HepG2 (cell line): Measurements from ENCODE around the gene RPLP2. TPM values are rescaled to one million over a fixed set of nuclear protein-coding genes. Genes with fewer than 3 reads are reported as not detected.

ENCODE experiments used
- ASH2L ChIP-seq: fragments of 300-600, 200-600 bp; sonication (generic); IDR thresholded peaks from 2 replicates; pipeline ENCODE4 v1.7.0; 2017; ENCODE audit warnings: low read depth, mild to moderate bottlenecking, moderate library complexity, mixed read lengths, low read length; ENCODE audit not compliant: insufficient read length
- BCL6 ChIP-seq: IDR thresholded peaks from 2 replicates; pipeline ENCODE4 v1.6.1; 2016; ENCODE audit warnings: missing genetic modification reagents, missing compliant biosample characterization
- CREB1 ChIP-seq, 2 experiments: fragments of 450-650 bp in 1 of 2; IDR thresholded peaks; 2 replicates each; pipeline ENCODE4 v1.6.1; 2016 to 2017; ENCODE audit warnings: control low read depth in 1 of 2, mild to moderate bottlenecking in 1 of 2, missing compliant biosample characterization in 1 of 2, missing genetic modification characterization in 1 of 2
- ELF4 ChIP-seq: sonication (generic); formaldehyde crosslinking; IDR thresholded peaks from 2 replicates; pipeline ENCODE4 v1.5.0; 2020; ENCODE audit warnings: missing genetic modification reagents, mild to moderate bottlenecking, moderate library complexity, borderline replicate concordance
- GPBP1L1 ChIP-seq: sonication (generic); formaldehyde crosslinking; IDR thresholded peaks from 2 replicates; pipeline ENCODE4 v1.5.0; 2020; ENCODE audit warnings: mild to moderate bottlenecking, missing genetic modification reagents
- HOMEZ ChIP-seq: IDR thresholded peaks from 2 replicates; pipeline ENCODE4 v1.6.1; 2016; ENCODE audit warnings: low read depth
- ISX ChIP-seq: sonication (generic); formaldehyde crosslinking; conservative IDR thresholded peaks from 2 replicates; pipeline ENCODE4 v1.5.0; 2020; ENCODE audit warnings: missing genetic modification reagents
- POLR2A ChIP-seq, 2 experiments: IDR thresholded peaks; 2 replicates each; pipeline ENCODE4 v1.6.1; 2011; ENCODE audit warnings: low read depth in 2 of 2, low read length in 2 of 2, mild to moderate bottlenecking in 1 of 2, moderate library complexity in 1 of 2; ENCODE audit not compliant: insufficient read depth in 1 of 2
- RFX3 ChIP-seq: IDR thresholded peaks from 2 replicates; pipeline ENCODE4 v1.6.1; 2016; ENCODE audit warnings: missing biosample characterization, missing genetic modification reagents
- SMAD3 ChIP-seq: sonication (generic); formaldehyde crosslinking; IDR thresholded peaks from 2 replicates; pipeline ENCODE4 v1.4.0; 2020; ENCODE audit warnings: missing genetic modification reagents
- SOX6 ChIP-seq, 2 experiments: fragments of 450-650 bp in 1 of 2; sonication (generic) in 1 of 2; formaldehyde crosslinking in 1 of 2; IDR thresholded peaks; 2 replicates each; pipeline versions ENCODE4 v1.4.0 to v1.6.1; 2017 to 2020; ENCODE audit warnings: antibody characterized with exemption in 1 of 2, mild to moderate bottlenecking in 1 of 2, missing genetic modification reagents in 1 of 2
- SRSF1 ChIP-seq: fragments of 200-400 bp; formaldehyde crosslinking; optimal IDR thresholded peaks from 2 replicates; pipeline ENCODE3; 2017; ENCODE audit warnings: mild to moderate bottlenecking, low read depth, low read length, moderate library complexity
- TBP ChIP-seq: sonication (generic); formaldehyde crosslinking; IDR thresholded peaks from 2 replicates; pipeline ENCODE4 v1.5.0; 2020; ENCODE audit warnings: missing genetic modification reagents
- TBX2 ChIP-seq: sonication (generic); formaldehyde crosslinking; IDR thresholded peaks from 2 replicates; pipeline ENCODE4 v1.5.0; 2020; ENCODE audit warnings: missing genetic modification reagents, mild to moderate bottlenecking, borderline replicate concordance
- THYN1 ChIP-seq: sonication (generic); formaldehyde crosslinking; IDR thresholded peaks from 2 replicates; pipeline ENCODE4 v1.8.1; 2023; ENCODE audit warnings: low read depth, mild to moderate bottlenecking, moderate library complexity, missing genetic modification reagents, borderline replicate concordance
- ZFP90 ChIP-seq: sonication (generic); formaldehyde crosslinking; IDR thresholded peaks from 2 replicates; pipeline ENCODE4 v1.8.0; 2022; ENCODE audit warnings: missing genetic modification reagents, mild to moderate bottlenecking, inconsistent platforms, borderline replicate concordance
- ZNF556 ChIP-seq: sonication (generic); formaldehyde crosslinking; IDR thresholded peaks from 2 replicates; pipeline ENCODE4 v1.4.0; 2020; ENCODE audit warnings: mild to moderate bottlenecking, missing genetic modification reagents, borderline replicate concordance
- ZNF564 ChIP-seq: sonication (generic); formaldehyde crosslinking; IDR thresholded peaks from 2 replicates; pipeline ENCODE4 v1.8.1; 2023; ENCODE audit warnings: mild to moderate bottlenecking, missing genetic modification reagents
- ZNF772 ChIP-seq: sonication (generic); formaldehyde crosslinking; IDR thresholded peaks from 2 replicates; pipeline ENCODE4 v1.5.0; 2020; ENCODE audit warnings: mild to moderate bottlenecking, missing genetic modification reagents
- ZNF841 ChIP-seq: sonication (generic); formaldehyde crosslinking; IDR thresholded peaks from 2 replicates; pipeline ENCODE4 v1.8.1; 2023; ENCODE audit warnings: missing genetic modification reagents, borderline replicate concordance
- polyA plus RNA-seq, 8 experiments: library from polyadenylated mRNA; depleted of rRNA in 3 of 8; stranded (reverse) in 7 of 8; unstranded in 1 of 8; fragments of >200 nt; fragmentation: Illumina TruSeq in 4 of 8; extraction: Trizol in 4 of 8; gene quantifications; 2 replicates each; pipeline versions ENCODE4 v1.2.1 to v1.2.3, GENCODE V29; 2011 to 2016; ENCODE audit warnings: low read depth in 4 of 8, missing spikeins in 1 of 8, mixed read lengths in 1 of 8; ENCODE audit not compliant: insufficient read depth in 1 of 8
- total RNA-seq, 5 experiments: library from RNA; depleted of rRNA; stranded (reverse); fragments of >200 nt; fragmentation: Illumina TruSeq; extraction: Trizol; gene quantifications; 2 replicates each; pipeline ENCODE4 v1.2.3, GENCODE V29; 2016; ENCODE audit warnings: low read depth in 1 of 5
- TF ChIP-seq, protein P1 (sequence below): sonication (generic); formaldehyde crosslinking; IDR thresholded peaks from 2 replicates; pipeline ENCODE4 v1.8.0; 2022; ENCODE audit warnings: missing genetic modification reagents, mild to moderate bottlenecking, borderline replicate concordance
- TF ChIP-seq, protein P2 (sequence below): sonication (generic); formaldehyde crosslinking; IDR thresholded peaks from 2 replicates; pipeline ENCODE4 v1.9.0; 2022; ENCODE audit warnings: low read depth, missing genetic modification reagents

RPLP2 gene
- total and polyA plus RNA-seq, 2 of the 13 experiments (the other 11 are each of a cell fraction or from before 2014, with no cell fraction given) = 978 to 2,106 TPM

- TF ChIP-seq ZNF556 (peak; percentile 54; the same call in 1 of the 2 replicates), RFX3 (no peak), ZNF564 (CRISPR knock-in tag) (0 out of 2 replicates have a peak, but pooled peaks have one; percentile 68), BCL6 (CRISPR knock-in tag) (peak; percentile 49), SRSF1 (peak; percentile 81), POLR2A (IDR thresholded peaks at IDR 0.05; ENCODE audit: insufficient read depth in 1 of 2, low read depth in 2 of 2, low read length in 2 of 2) (0 out of 4 replicates have a peak, but pooled peaks of 1 of the 2 experiments have one; percentile 38), TBX2 (CRISPR knock-in tag) (peak; percentile 77), TBP (CRISPR knock-in tag) (no peak), CREB1 (IDR thresholded peaks at IDR 0.05) (0 out of 2 replicates have a peak, but pooled peaks have one; percentile 19), CREB1 (CRISPR knock-in tag; IDR thresholded peaks at IDR 0.05) (no peak), THYN1 (CRISPR knock-in tag) (no peak), SMAD3 (CRISPR knock-in tag) (0 out of 2 replicates have a peak, but pooled peaks have one; percentile 39), ZFP90 (CRISPR knock-in tag) (no peak), ZNF841 (no peak), SOX6 (IDR thresholded peaks at IDR 0.05) (no peak), SOX6 (CRISPR knock-in tag; IDR thresholded peaks at IDR 0.05) (peak; percentile 23; the same call in 1 of the 2 replicates), HOMEZ (CRISPR knock-in tag) (peak; percentile 62; the same call in 1 of the 2 replicates), ISX (CRISPR knock-in tag) (no peak), ELF4 (CRISPR knock-in tag) (no peak), ASH2L (no peak), GPBP1L1 (no peak), ZNF772 (CRISPR knock-in tag) (peak; percentile 88)
- TF ChIP-seq, protein P1, sequence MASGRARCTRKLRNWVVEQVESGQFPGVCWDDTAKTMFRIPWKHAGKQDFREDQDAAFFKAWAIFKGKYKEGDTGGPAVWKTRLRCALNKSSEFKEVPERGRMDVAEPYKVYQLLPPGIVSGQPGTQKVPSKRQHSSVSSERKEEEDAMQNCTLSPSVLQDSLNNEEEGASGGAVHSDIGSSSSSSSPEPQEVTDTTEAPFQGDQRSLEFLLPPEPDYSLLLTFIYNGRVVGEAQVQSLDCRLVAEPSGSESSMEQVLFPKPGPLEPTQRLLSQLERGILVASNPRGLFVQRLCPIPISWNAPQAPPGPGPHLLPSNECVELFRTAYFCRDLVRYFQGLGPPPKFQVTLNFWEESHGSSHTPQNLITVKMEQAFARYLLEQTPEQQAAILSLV (CRISPR knock-in tag) = no peak; the same call in 1 of the 2 replicates
- TF ChIP-seq, protein P2, sequence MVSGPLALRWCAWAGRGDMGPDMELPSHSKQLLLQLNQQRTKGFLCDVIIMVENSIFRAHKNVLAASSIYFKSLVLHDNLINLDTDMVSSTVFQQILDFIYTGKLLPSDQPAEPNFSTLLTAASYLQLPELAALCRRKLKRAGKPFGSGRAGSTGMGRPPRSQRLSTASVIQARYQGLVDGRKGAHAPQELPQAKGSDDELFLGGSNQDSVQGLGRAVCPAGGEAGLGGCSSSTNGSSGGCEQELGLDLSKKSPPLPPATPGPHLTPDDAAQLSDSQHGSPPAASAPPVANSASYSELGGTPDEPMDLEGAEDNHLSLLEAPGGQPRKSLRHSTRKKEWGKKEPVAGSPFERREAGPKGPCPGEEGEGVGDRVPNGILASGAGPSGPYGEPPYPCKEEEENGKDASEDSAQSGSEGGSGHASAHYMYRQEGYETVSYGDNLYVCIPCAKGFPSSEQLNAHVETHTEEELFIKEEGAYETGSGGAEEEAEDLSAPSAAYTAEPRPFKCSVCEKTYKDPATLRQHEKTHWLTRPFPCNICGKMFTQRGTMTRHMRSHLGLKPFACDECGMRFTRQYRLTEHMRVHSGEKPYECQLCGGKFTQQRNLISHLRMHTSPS (CRISPR knock-in tag) = peak; percentile 67
Observed at GRCh38 chr11:838441-839279, 28.9 kb downstream of the RPLP2 start (continued).
